Brain microvascular endothelial cell (primary cell): ENCODE measurements around the gene ALK.

Experiments
- DNase-seq: peaks from one replicate; pipeline ENCODE4 v3.0.0-alpha.2; 2020
- H3K27ac ChIP-seq: fragments of 250-450 bp; sonication (Bioruptor Pico); 2 replicates; pipeline ENCODE4 v1.5.1; 2020; ENCODE audit warnings: mild to moderate bottlenecking, moderate library complexity
- H3K27me3 ChIP-seq: fragments of 250-450 bp; sonication (Bioruptor Pico); replicated peaks from 2 replicates; pipeline ENCODE4 v1.5.1; 2020; ENCODE audit warnings: mild to moderate bottlenecking
- H3K36me3 ChIP-seq: fragments of 250-450 bp; sonication (Bioruptor Pico); replicated peaks from 2 replicates; pipeline ENCODE4 v1.5.1; 2020; ENCODE audit warnings: mild to moderate bottlenecking
- H3K4me3 ChIP-seq: 2 replicates; pipeline ENCODE4 v1.5.1; 2011; ENCODE audit warnings: low read depth, mild to moderate bottlenecking, control low read depth, low read length, moderate library complexity
- CTCF ChIP-seq: IDR thresholded peaks from 2 replicates; pipeline ENCODE4 v1.5.1; 2011; ENCODE audit warnings: low read depth, mild to moderate bottlenecking, moderate library complexity, low read length, control low read depth, inconsistent platforms; ENCODE audit errors: missing control alignments
- in situ Hi-C: cut with HindIII; loops from 2 replicates; pipeline ENCODE4 v1.10.0; 2017; ENCODE audit warnings: low sequenced_read_pairs, low pct_ligation_motif_present

ALK gene

GRCh38 chr2:29769847-29770246 is 151.5 kb downstream of the ALK start:
- TF ChIP-seq CTCF = no peak
- Histone ChIP-seq H3K27ac (no peak overlapping the region), H3K27me3 (no peaks in the 10 kb centered on the region), H3K36me3 (no peaks in the 10 kb centered on the region), H3K4me3 (no peak overlapping the region)
- DNase-seq = no peak
- in situ Hi-C loops = no loop called here

GRCh38 chr2:29767606-29768335 is 153.6 kb downstream of the ALK start:
- Histone ChIP-seq H3K4me3 (no peak overlapping the region), H3K36me3 (no peaks in the 10 kb centered on the region), H3K27me3 (no peaks in the 10 kb centered on the region), H3K27ac (no peak overlapping the region)
- in situ Hi-C loops = no loop called here
- no peak for DNase-seq
- no peak for TF ChIP-seq CTCF

GRCh38 chr2:29766191-29766590 is 155.2 kb downstream of the ALK start:
- Histone ChIP-seq H3K27ac (no peak overlapping the region), H3K27me3 (no peaks in the 10 kb centered on the region), H3K4me3 (no peak overlapping the region), H3K36me3 (no peaks in the 10 kb centered on the region)
- in situ Hi-C loops = no loop called here
- peak; percentile 50 for DNase-seq
- no peak for TF ChIP-seq CTCF

GRCh38 chr2:29765721-29766120 is 155.7 kb downstream of the ALK start:
- Histone ChIP-seq H3K4me3 (no peak overlapping the region), H3K36me3 (no peaks in the 10 kb centered on the region), H3K27me3 (no peaks in the 10 kb centered on the region), H3K27ac (no peak overlapping the region)
- no peak for TF ChIP-seq CTCF
- DNase-seq = no peak
- in situ Hi-C loops = no loop called here

- no peak for DNase-seq
- no peak overlapping the region for H3K4me3 ChIP-seq
- in situ Hi-C loops = no loop called here
- no peak overlapping the region for H3K27ac ChIP-seq
- no peaks in the 10 kb centered on the region for H3K36me3 ChIP-seq
- no peaks in the 10 kb centered on the region for H3K27me3 ChIP-seq
- no peak for TF ChIP-seq CTCF
These were observed 158.0 kb downstream of the ALK start for GRCh38 chr2:29763371-29763770.

- Histone ChIP-seq H3K36me3 (no peaks in the 10 kb centered on the region), H3K27ac (no peak overlapping the region), H3K27me3 (no peaks in the 10 kb centered on the region), H3K4me3 (no peak overlapping the region)
- DNase-seq = no peak
- in situ Hi-C loops = no loop called here
- TF ChIP-seq CTCF = no peak
These were observed 159.1 kb downstream of the ALK start for GRCh38 chr2:29762239-29762638.
